CD14-positive monocyte (primary cell): ENCODE data around the gene KRIT1. TPM values are rescaled to one million over a fixed set of nuclear protein-coding genes. Genes with fewer than 3 reads are reported as not detected.

Source experiments
- DNase-seq, 3 donors: peaks; one replicate each; pipeline ENCODE4 v3.0.0-alpha.2; 2011 to 2022
- H2AFZ ChIP-seq: 2 replicates; pipeline ENCODE4 v1.6.0; 2012; ENCODE audit warnings: mild to moderate bottlenecking, low read depth, low read length, inconsistent platforms; ENCODE audit not compliant: insufficient read depth, poor library complexity, severe bottlenecking
- H3K27ac ChIP-seq, 2 donors: 1 replicate in 1 of 2; 2 replicates in 1 of 2; pipeline ENCODE4 v1.5.1; 2012 to 2013; ENCODE audit warnings: low read length in 2 of 2, control low read depth in 1 of 2, inconsistent platforms in 1 of 2, low read depth in 1 of 2, mild to moderate bottlenecking in 1 of 2
- H3K27me3 ChIP-seq, 2 donors: one replicate each; pipeline versions ENCODE4 v1.6.0 to v1.6.1; 2011 to 2013; ENCODE audit warnings: low read length in 2 of 2; ENCODE audit not compliant: control insufficient read depth in 2 of 2, insufficient read depth in 2 of 2
- H3K36me3 ChIP-seq, 2 donors: replicated peaks in 1 of 2; 1 replicate in 1 of 2; 2 replicates in 1 of 2; pipeline versions ENCODE4 v1.5.1 to v1.6.1; 2012 to 2013; ENCODE audit warnings: low read length in 2 of 2, control low read depth in 1 of 2, inconsistent platforms in 1 of 2, mild to moderate bottlenecking in 1 of 2; ENCODE audit not compliant: insufficient read depth in 2 of 2, control insufficient read depth in 1 of 2
- H3K4me1 ChIP-seq, 2 donors: 1 replicate in 1 of 2; 2 replicates in 1 of 2; pipeline versions ENCODE4 v1.5.1 to v1.6.1; 2012 to 2013; ENCODE audit warnings: low read length in 2 of 2, control low read depth in 1 of 2, inconsistent platforms in 1 of 2, mild to moderate bottlenecking in 1 of 2, moderate library complexity in 1 of 2; ENCODE audit not compliant: insufficient read depth in 2 of 2, control insufficient read depth in 1 of 2
- H3K4me2 ChIP-seq: replicated peaks from 2 replicates; pipeline ENCODE3; 2012; ENCODE audit warnings: low read length, moderate library complexity, mild to moderate bottlenecking; ENCODE audit not compliant: poor library complexity, severe bottlenecking; ENCODE audit errors: extremely low read depth
- H3K4me3 ChIP-seq, 3 experiments: fragments of 200-600 bp in 1 of 3; sonication (generic) in 1 of 3; replicated peaks in 1 of 3; 1 replicate in 2 of 3; 2 replicates in 1 of 3; pipeline ENCODE4 v1.5.1; 2011 to 2013; ENCODE audit warnings: low read length in 3 of 3, mild to moderate bottlenecking in 3 of 3, control low read depth in 2 of 3, low read depth in 2 of 3, inconsistent platforms in 1 of 3, moderate library complexity in 1 of 3
- H3K79me2 ChIP-seq: 2 replicates; pipeline ENCODE4 v1.6.0; 2012; ENCODE audit warnings: mild to moderate bottlenecking, control low read depth, inconsistent platforms, low read length, moderate library complexity; ENCODE audit not compliant: insufficient read depth
- H3K9ac ChIP-seq: 2 replicates; pipeline ENCODE4 v1.6.0; 2017; ENCODE audit warnings: low read length, mild to moderate bottlenecking; ENCODE audit not compliant: insufficient read depth, poor library complexity, severe bottlenecking
- H3K9me3 ChIP-seq, 2 donors: replicated peaks in 1 of 2; 1 replicate in 1 of 2; 2 replicates in 1 of 2; pipeline versions ENCODE4 v1.5.1 to v1.6.1; 2012 to 2013; ENCODE audit warnings: low read length in 2 of 2, control low read depth in 1 of 2; ENCODE audit not compliant: control insufficient read depth in 1 of 2, insufficient read depth in 1 of 2
- H4K20me1 ChIP-seq: 2 replicates; pipeline ENCODE4 v1.6.0; 2012; ENCODE audit warnings: mild to moderate bottlenecking, low read length, control low read depth, moderate library complexity; ENCODE audit not compliant: insufficient read depth
- H3K27ac Mint-ChIP-seq, 7 donors: one replicate each; pipeline ENCODE4 v1.8.0; 2020; ENCODE audit warnings: mild to moderate bottlenecking in 7 of 7, mixed read lengths in 7 of 7, moderate library complexity in 6 of 7, inconsistent platforms in 2 of 7
- H3K27me3 Mint-ChIP-seq, 3 donors: one replicate each; pipeline ENCODE4 v1.8.0; 2021 to 2022; ENCODE audit warnings: low read depth in 3 of 3, mild to moderate bottlenecking in 3 of 3, mixed read lengths in 3 of 3, moderate library complexity in 3 of 3, inconsistent platforms in 1 of 3
- H3K36me3 Mint-ChIP-seq, 2 donors: one replicate each; pipeline ENCODE4 v1.8.0; 2020; ENCODE audit warnings: mixed read lengths in 2 of 2, inconsistent platforms in 1 of 2, mild to moderate bottlenecking in 1 of 2
- H3K4me1 Mint-ChIP-seq: one replicate; pipeline ENCODE4 v1.8.0; 2020; ENCODE audit warnings: mild to moderate bottlenecking, mixed read lengths
- H3K4me3 Mint-ChIP-seq, 2 donors: one replicate each; pipeline ENCODE4 v1.8.0; 2020; ENCODE audit warnings: mild to moderate bottlenecking in 2 of 2, mixed read lengths in 2 of 2, moderate library complexity in 1 of 2
- H3K9me3 Mint-ChIP-seq, 7 donors: one replicate each; pipeline ENCODE4 v1.8.0; 2020 to 2022; ENCODE audit warnings: mixed read lengths in 7 of 7, mild to moderate bottlenecking in 6 of 7, moderate library complexity in 6 of 7, inconsistent platforms in 2 of 7
- WGBS: methylation state at CpG from one replicate; pipeline ENCODE4 v1.1.5; 2013; ENCODE audit warnings: missing lambda C conversion rate; ENCODE audit not compliant: insufficient coverage; 5-methylcytosine and 5-hydroxymethylcytosine counted together
- intact Hi-C, 2 donors: fragments of 100-400 bp; cut with micrococcal nuclease; formaldehyde crosslinking; loops; one replicate each; pipeline versions ENCODE4 v1.15.0 to v1.15.1; 2023
- polyA plus RNA-seq, 3 donors: library from polyadenylated mRNA; depleted of rRNA in 1 of 3; unstranded in 2 of 3; stranded (reverse) in 1 of 3; fragments of 300-500 nt in 2 of 3; fragments of >200 nt in 1 of 3; fragmentation: Illumina TruSeq in 2 of 3; gene quantifications; 1 replicate in 2 of 3; 2 replicates in 1 of 3; pipeline ENCODE4 v1.2.3, GENCODE V29; 2012 to 2021
- TF ChIP-seq, protein P1 (sequence below): fragments of 200-600 bp; IDR thresholded peaks from one replicate; pipeline ENCODE4 v1.8.0; 2022; ENCODE audit warnings: antibody characterized with exemption, mild to moderate bottlenecking

Gene KRIT1
- polyA plus RNA-seq, 3 donors = 4.7 to 28.8 (median 6.8) TPM

- no peaks in the 10 kb centered on the region for H3K9me3 ChIP-seq
- no peak overlapping the region for H2AFZ ChIP-seq
- Mint-ChIP-seq H3K27ac (no peak overlapping the region), H3K4me3 (no peak overlapping the region), H3K27me3 (no peaks in the 10 kb centered on the region), H3K4me1 (peaks cover 2% of the 10 kb centered on the region), H3K9me3 (peaks cover 0 to 4% (median 0%) of the 10 kb centered on the region in 7 donors), H3K36me3 (no peaks in the 10 kb centered on the region)
- H3K9ac ChIP-seq = no peak overlapping the region
- peaks cover 13% of the 10 kb centered on the region for H3K79me2 ChIP-seq
- DNase-seq = no peak
- H4K20me1 ChIP-seq = peaks cover 4% of the 10 kb centered on the region
- no peaks in the 10 kb centered on the region for H3K4me1 ChIP-seq
- 100% methylated on average over 1 of the region's 2 CpGs for WGBS
- H3K27me3 ChIP-seq = no peaks in the 10 kb centered on the region
- no peak overlapping the region for H3K4me2 ChIP-seq
- no peak overlapping the region for H3K4me3 ChIP-seq
- intact Hi-C loops = no loop called here
- no peaks in the 10 kb centered on the region for H3K36me3 ChIP-seq
- no peak overlapping the region for H3K27ac ChIP-seq
- TF ChIP-seq, protein P1, sequence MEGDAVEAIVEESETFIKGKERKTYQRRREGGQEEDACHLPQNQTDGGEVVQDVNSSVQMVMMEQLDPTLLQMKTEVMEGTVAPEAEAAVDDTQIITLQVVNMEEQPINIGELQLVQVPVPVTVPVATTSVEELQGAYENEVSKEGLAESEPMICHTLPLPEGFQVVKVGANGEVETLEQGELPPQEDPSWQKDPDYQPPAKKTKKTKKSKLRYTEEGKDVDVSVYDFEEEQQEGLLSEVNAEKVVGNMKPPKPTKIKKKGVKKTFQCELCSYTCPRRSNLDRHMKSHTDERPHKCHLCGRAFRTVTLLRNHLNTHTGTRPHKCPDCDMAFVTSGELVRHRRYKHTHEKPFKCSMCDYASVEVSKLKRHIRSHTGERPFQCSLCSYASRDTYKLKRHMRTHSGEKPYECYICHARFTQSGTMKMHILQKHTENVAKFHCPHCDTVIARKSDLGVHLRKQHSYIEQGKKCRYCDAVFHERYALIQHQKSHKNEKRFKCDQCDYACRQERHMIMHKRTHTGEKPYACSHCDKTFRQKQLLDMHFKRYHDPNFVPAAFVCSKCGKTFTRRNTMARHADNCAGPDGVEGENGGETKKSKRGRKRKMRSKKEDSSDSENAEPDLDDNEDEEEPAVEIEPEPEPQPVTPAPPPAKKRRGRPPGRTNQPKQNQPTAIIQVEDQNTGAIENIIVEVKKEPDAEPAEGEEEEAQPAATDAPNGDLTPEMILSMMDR = no peak
These were observed 43.6 kb upstream of the KRIT1 start for GRCh38 chr7:92289321-92289720.

DNA sequence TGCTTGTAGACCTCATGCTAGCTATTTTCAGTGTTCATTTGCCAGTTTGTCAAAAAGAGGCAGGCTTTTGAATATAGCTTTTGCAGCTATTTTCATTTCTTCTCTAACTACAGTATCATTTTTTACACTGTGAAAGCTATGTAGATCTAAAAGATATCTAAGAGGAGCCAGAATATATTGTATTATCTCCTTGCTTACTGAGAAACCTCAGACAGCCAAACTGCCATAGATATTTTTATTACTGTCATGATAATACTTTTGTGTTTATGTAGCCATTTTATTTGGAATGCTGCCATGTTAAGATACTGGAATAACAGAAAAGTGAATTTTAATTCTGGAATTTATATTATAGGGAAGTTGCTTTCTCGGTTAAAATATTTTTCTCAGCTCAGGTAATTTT, 37.2 kb upstream of the KRIT1 start:
- TF ChIP-seq, protein P1 = no peak
- no peaks in the 10 kb centered on the region for H3K4me1 Mint-ChIP-seq
- no peak overlapping the region for H3K4me3 Mint-ChIP-seq
- no peaks in the 10 kb centered on the region for H3K27me3 Mint-ChIP-seq
- no peak for DNase-seq
- H2AFZ ChIP-seq = no peak overlapping the region
- no peak overlapping the region for H3K9ac ChIP-seq
- no peak overlapping the region for H3K4me2 ChIP-seq
- WGBS = no CpG with 5 or more reads among the region's 1 CpG
- H3K79me2 ChIP-seq = peaks cover 8% of the 10 kb centered on the region
- peaks cover 0 to 6% of the 10 kb centered on the region in 2 donors for H3K36me3 Mint-ChIP-seq
- no peaks in the 10 kb centered on the region for H3K4me1 ChIP-seq
- H3K4me3 ChIP-seq = no peak overlapping the region
- intact Hi-C loops = no loop called here
- no peaks in the 10 kb centered on the region for H3K27me3 ChIP-seq
- H3K27ac Mint-ChIP-seq = no peak overlapping the region
- H3K9me3 Mint-ChIP-seq = peaks cover 7 to 14% (median 12%) of the 10 kb centered on the region in 7 donors
- no peaks in the 10 kb centered on the region for H4K20me1 ChIP-seq
- peaks cover 0 to 11% of the 10 kb centered on the region in 2 donors for H3K36me3 ChIP-seq
- no peak overlapping the region for H3K27ac ChIP-seq
- H3K9me3 ChIP-seq = peaks cover 2 to 12% of the 10 kb centered on the region in 2 donors
